Measurements from ENCODE around the gene ITGBL1.

Gene ITGBL1

DNA sequence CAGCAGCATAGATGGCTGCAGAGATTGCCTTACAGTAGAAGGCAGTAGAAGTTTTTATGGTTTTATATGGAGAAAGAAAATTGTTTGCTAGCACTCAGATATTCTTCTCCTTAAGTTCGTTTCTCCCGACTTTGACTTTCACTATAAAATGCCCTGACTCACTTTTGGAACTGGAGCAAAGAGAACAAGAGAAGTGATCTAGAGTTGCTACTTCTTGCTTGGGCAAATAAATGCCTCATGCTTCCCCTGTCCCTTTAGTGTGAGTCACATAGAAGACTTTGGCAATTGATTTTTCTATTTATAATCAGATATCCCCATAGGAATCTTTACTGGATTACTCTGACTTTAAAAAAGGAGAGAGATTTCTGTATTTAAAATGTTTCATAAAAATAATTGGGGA is 46.9 kb downstream of the ITGBL1 start:
- no peak for DNase-seq (ENCODE audit: extremely low read depth, low read depth)
- TF ChIP-seq CTCF (IDR thresholded peaks at IDR 0.05; ENCODE audit: low read depth, low read length, missing control alignments), result no peak
- no peak overlapping the region for H3K4me3 ChIP-seq (replicated peaks; ENCODE audit: low read depth, low read length)

GRCh38 chr13:101502618-101503017 is 50.1 kb downstream of the ITGBL1 start:
- no peak for TF ChIP-seq CTCF (IDR thresholded peaks at IDR 0.05; ENCODE audit: low read depth, low read length, missing control alignments)
- DNase-seq (ENCODE audit: extremely low read depth, low read depth), result no peak
- no peak overlapping the region for H3K4me3 ChIP-seq (replicated peaks; ENCODE audit: low read depth, low read length)

- no peak for DNase-seq (ENCODE audit: extremely low read depth, low read depth)
- TF ChIP-seq CTCF (IDR thresholded peaks at IDR 0.05; ENCODE audit: low read depth, low read length, missing control alignments), result no peak
Measured at GRCh38 chr13:101511161-101511560, 58.7 kb downstream of the ITGBL1 start.

DNA sequence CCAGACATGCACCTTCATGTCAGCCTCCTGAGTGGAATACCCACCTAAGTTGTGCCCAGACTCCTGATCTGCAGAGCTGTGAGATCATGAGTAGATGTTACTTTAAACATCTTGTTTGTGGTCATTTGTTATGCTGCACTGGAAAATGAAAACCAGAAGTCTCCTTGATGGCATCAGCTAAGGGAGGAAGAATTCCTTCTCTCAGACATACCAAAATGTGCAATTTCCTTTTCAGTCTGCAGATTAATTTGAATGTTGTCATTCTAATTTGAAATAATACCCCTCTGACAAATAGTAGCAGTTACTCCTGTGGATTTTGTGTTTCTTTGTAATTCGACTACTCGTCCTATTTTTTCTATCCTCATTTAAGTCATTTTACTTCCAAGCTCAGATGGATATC is 59.3 kb downstream of the ITGBL1 start:
- no peak for DNase-seq (ENCODE audit: extremely low read depth, low read depth)
- TF ChIP-seq CTCF (IDR thresholded peaks at IDR 0.05; ENCODE audit: low read depth, low read length, missing control alignments), result no peak
- H3K4me3 ChIP-seq (replicated peaks; ENCODE audit: low read depth, low read length), result no peak overlapping the region

More at GRCh38 chr13:101511161-101511560, 58.7 kb downstream of the ITGBL1 start:
- no peak overlapping the region for H3K4me3 ChIP-seq (replicated peaks; ENCODE audit: low read depth, low read length)

- no peak for DNase-seq (ENCODE audit: extremely low read depth, low read depth)
Measured at GRCh38 chr13:101512650-101513049, 60.2 kb downstream of the ITGBL1 start.

DNA sequence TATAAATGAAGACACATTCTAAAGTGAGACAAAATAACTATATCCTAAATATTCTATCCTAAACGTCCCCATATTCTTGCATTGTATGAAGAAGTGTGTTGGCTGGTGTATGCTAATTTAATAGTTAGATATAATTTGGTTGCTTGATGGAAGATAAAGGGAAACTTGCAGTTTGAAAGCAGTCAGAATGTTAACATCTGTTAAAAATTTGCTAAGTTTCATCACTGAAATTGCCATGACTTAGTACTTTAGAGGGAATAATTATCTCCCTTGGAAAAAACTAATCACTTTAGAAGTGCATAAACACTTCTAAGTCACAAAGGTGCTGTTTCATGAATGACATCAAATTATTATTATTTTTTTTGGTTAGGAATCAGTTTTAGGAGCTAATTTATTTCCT is 61.6 kb downstream of the ITGBL1 start:
- no peak overlapping the region for H3K4me3 ChIP-seq (replicated peaks; ENCODE audit: low read depth, low read length)
- DNase-seq (ENCODE audit: extremely low read depth, low read depth), result no peak
- no peak for TF ChIP-seq CTCF (IDR thresholded peaks at IDR 0.05; ENCODE audit: low read depth, low read length, missing control alignments)

More at GRCh38 chr13:101512650-101513049, 60.2 kb downstream of the ITGBL1 start:
- TF ChIP-seq CTCF (IDR thresholded peaks at IDR 0.05; ENCODE audit: low read depth, low read length, missing control alignments), result no peak
- H3K4me3 ChIP-seq (replicated peaks; ENCODE audit: low read depth, low read length), result no peak overlapping the region

DNA sequence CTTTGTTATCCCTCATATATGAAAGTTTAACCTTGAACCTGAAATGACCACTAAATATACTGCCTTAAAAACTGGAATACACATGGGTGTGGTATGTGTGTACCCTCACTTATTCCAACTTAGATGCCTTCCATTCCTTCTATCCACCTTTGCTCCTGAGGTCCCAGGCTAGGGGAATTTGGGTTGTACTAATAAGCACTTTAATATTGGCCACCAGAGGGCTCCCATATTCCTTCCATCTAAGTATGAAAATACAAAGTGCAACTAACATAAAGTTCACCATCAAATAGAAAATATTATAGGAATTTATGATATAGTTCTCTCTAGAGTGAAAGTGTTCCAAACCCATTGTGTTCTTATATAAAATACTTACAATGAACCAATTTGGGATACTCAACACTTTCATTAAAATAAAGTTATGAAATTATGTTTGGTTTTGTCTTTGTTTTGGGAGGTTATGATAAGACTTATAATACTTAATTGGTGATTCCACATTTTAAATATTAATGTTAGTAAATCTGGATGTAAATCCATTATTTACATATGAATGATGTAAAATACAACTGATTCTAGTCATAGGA is 62.3 kb downstream of the ITGBL1 start:
- peak; percentile 58 for TF ChIP-seq CTCF (IDR thresholded peaks at IDR 0.05; ENCODE audit: low read depth, low read length, missing control alignments)
- peak; percentile 48 for DNase-seq (ENCODE audit: extremely low read depth, low read depth)
- no peak overlapping the region for H3K4me3 ChIP-seq (replicated peaks; ENCODE audit: low read depth, low read length)

Measured in HFF-Myc (cell line).